ENCODE measurements around the gene SALL2. TPM values are rescaled to one million over a fixed set of nuclear protein-coding genes. Genes with fewer than 3 reads are reported as not detected.
A peak's percentile ranks its signal among the peaks of the same experiment; 100 is the strongest.
"Not testable (repeated sequence)": the region's sequence is repeated elsewhere in the genome, so short reads cannot be mapped to it uniquely, and the experiment has no call there.

Gene SALL2
- total RNA-seq (2014; rRNA removed; shearing (Covaris generic)) = 1.1 and 2.3 TPM in 2 replicates

- peak; percentile 36 for DNase-seq (ENCODE audit: low read depth)
These were observed at the start of gene SALL2 for GRCh38 chr14:21525962-21526671. Gene SALL2 (minus strand): TSS chr14:21526346. CDS start chr14:21526127, 219 bp downstream.

- no peak for DNase-seq (ENCODE audit: low read depth)
These were observed 49.5 kb upstream of the SALL2 start for GRCh38 chr14:21575661-21576060.

GRCh38 chr14:21572604-21573003 lies 46.5 kb upstream of the SALL2 start:
- no peak for DNase-seq (ENCODE audit: low read depth)

- DNase-seq (ENCODE audit: low read depth) = no peak
These were observed 32.6 kb upstream of the SALL2 start for GRCh38 chr14:21558703-21559170.

- DNase-seq (ENCODE audit: low read depth) = peak; percentile 85
These were observed 31.1 kb upstream of the SALL2 start for GRCh38 chr14:21557084-21557901.

GRCh38 chr14:21556378-21557083 lies 30.4 kb upstream of the SALL2 start:
- DNase-seq (ENCODE audit: low read depth) = no peak

- DNase-seq (ENCODE audit: low read depth) = no peak
These were observed 27.1 kb upstream of the SALL2 start for GRCh38 chr14:21553266-21553665.

GRCh38 chr14:21544588-21544987 lies 18.4 kb upstream of the SALL2 start:
- DNase-seq (ENCODE audit: low read depth) = not testable (repeated sequence)

GRCh38 chr14:21543963-21544362 lies 17.8 kb upstream of the SALL2 start:
- DNase-seq (ENCODE audit: low read depth) = no peak

- DNase-seq (ENCODE audit: low read depth) = no peak
These were observed 17.4 kb upstream of the SALL2 start for GRCh38 chr14:21543521-21543960.

GRCh38 chr14:21541413-21542074 lies 15.4 kb upstream of the SALL2 start:
- no peak for DNase-seq (ENCODE audit: low read depth)

- DNase-seq (ENCODE audit: low read depth) = no peak
These were observed 13.2 kb upstream of the SALL2 start for GRCh38 chr14:21539189-21539940.

- DNase-seq (ENCODE audit: low read depth) = no peak
These were observed 10.9 kb upstream of the SALL2 start for GRCh38 chr14:21537090-21537424.

- DNase-seq (ENCODE audit: low read depth) = no peak
These were observed 10.4 kb upstream of the SALL2 start for GRCh38 chr14:21536418-21537089.

- DNase-seq (ENCODE audit: low read depth) = no peak
These were observed 9.6 kb upstream of the SALL2 start for GRCh38 chr14:21535545-21536417.

GRCh38 chr14:21534576-21534975 lies 8.4 kb upstream of the SALL2 start:
- DNase-seq (ENCODE audit: low read depth) = no peak

- no peak for DNase-seq (ENCODE audit: low read depth)
These were observed 7.1 kb upstream of the SALL2 start for GRCh38 chr14:21533294-21533693.

GRCh38 chr14:21529515-21529914 lies 3.4 kb upstream of the SALL2 start:
- no peak for DNase-seq (ENCODE audit: low read depth)

Data from M059J (cell line).